HG02973 (cell line): ENCODE measurements around the gene TENM3.
"Not testable (repeated sequence)": the region's sequence is repeated elsewhere in the genome, so short reads cannot be mapped to it uniquely, and the experiment has no call there.

ENCODE experiments used
- ATAC-seq: cut with Tn5 transposase; IDR thresholded peaks from one replicate; pipeline ENCODE4 v1.9.1; 2021; ENCODE audit warnings: moderate library complexity; ENCODE audit not compliant: unreplicated experiment

The TENM3 gene

GRCh38 chr4:182225257-182225852 lies 17.8 kb upstream of the TENM3 start:
- ATAC-seq = no peak

GRCh38 chr4:182227611-182228010 lies 15.6 kb upstream of the TENM3 start:
- no peak for ATAC-seq

- ATAC-seq = no peak
Observed at GRCh38 chr4:182228991-182229577, 14.1 kb upstream of the TENM3 start.

GRCh38 chr4:182230256-182230655 lies 12.9 kb upstream of the TENM3 start:
- no peak for ATAC-seq

GRCh38 chr4:182231080-182231479 lies 12.1 kb upstream of the TENM3 start:
- ATAC-seq = no peak

GRCh38 chr4:182231496-182231895 lies 11.7 kb upstream of the TENM3 start:
- ATAC-seq = no peak

- ATAC-seq = no peak
Observed at GRCh38 chr4:182233310-182234090, 9.7 kb upstream of the TENM3 start.

GRCh38 chr4:182235021-182235795 lies 8.0 kb upstream of the TENM3 start:
- no peak for ATAC-seq

- ATAC-seq = no peak
Observed at GRCh38 chr4:182236186-182236585, 7.0 kb upstream of the TENM3 start.

- ATAC-seq = not testable (repeated sequence)
Observed at GRCh38 chr4:182237010-182237409, 6.2 kb upstream of the TENM3 start.

GRCh38 chr4:182238355-182238931 lies 4.8 kb upstream of the TENM3 start:
- ATAC-seq = no peak

GRCh38 chr4:182240161-182241130 lies 2.8 kb upstream of the TENM3 start:
- no peak for ATAC-seq

- not testable (repeated sequence) for ATAC-seq
Observed at GRCh38 chr4:182242260-182242659, 942 bp upstream of the TENM3 start.

GRCh38 chr4:182242787-182243186 lies 415 bp upstream of the TENM3 start:
- ATAC-seq = no peak

- ATAC-seq = no peak
Observed at GRCh38 chr4:182245041-182245440, 1.8 kb downstream of the TENM3 start.

GRCh38 chr4:182245541-182246215 lies 2.5 kb downstream of the TENM3 start:
- no peak for ATAC-seq

- ATAC-seq = no peak
Observed at GRCh38 chr4:182246401-182247205, 3.4 kb downstream of the TENM3 start.

- no peak for ATAC-seq
Observed at GRCh38 chr4:182248295-182248694, 5.1 kb downstream of the TENM3 start.

GRCh38 chr4:182250446-182250845 lies 7.2 kb downstream of the TENM3 start:
- no peak for ATAC-seq
